Fibroblast of lung (primary cell): ENCODE measurements around the gene ZSWIM6.

Experiments used
- CTCF ChIP-seq, 2 donors: IDR thresholded peaks in 1 of 2; conservative IDR thresholded peaks in 1 of 2; 1 replicate in 1 of 2; 2 replicates in 1 of 2; pipeline ENCODE4 v1.5.1; 2011 to 2012; ENCODE audit warnings: low read length in 2 of 2, control low read depth in 1 of 2, inconsistent platforms in 1 of 2, low read depth in 1 of 2, mild to moderate bottlenecking in 1 of 2
- EZH2 ChIP-seq: IDR thresholded peaks from 2 replicates; pipeline ENCODE4 v1.5.1; 2012; ENCODE audit warnings: low read length, control low read depth, mild to moderate bottlenecking; ENCODE audit errors: missing control alignments

GRCh38 chr5:61466017-61466416 lies 134.0 kb downstream of the ZSWIM6 start:
- TF ChIP-seq EZH2 (no peak), CTCF (conservative IDR thresholded peaks at IDR 0.05 in 1 of 2, IDR thresholded peaks at IDR 0.05 in 1 of 2; ENCODE audit: low read depth in 1 of 2, low read length in 2 of 2) (no peak)
